Ecto neural progenitor cell (in vitro differentiated cells): Measurements from ENCODE around the gene GLRX3.

Source experiments
- DNase-seq: peaks from one replicate; pipeline ENCODE4 v3.0.0-alpha.2; 2018; ENCODE audit warnings: low spot score

The GLRX3 gene

DNA sequence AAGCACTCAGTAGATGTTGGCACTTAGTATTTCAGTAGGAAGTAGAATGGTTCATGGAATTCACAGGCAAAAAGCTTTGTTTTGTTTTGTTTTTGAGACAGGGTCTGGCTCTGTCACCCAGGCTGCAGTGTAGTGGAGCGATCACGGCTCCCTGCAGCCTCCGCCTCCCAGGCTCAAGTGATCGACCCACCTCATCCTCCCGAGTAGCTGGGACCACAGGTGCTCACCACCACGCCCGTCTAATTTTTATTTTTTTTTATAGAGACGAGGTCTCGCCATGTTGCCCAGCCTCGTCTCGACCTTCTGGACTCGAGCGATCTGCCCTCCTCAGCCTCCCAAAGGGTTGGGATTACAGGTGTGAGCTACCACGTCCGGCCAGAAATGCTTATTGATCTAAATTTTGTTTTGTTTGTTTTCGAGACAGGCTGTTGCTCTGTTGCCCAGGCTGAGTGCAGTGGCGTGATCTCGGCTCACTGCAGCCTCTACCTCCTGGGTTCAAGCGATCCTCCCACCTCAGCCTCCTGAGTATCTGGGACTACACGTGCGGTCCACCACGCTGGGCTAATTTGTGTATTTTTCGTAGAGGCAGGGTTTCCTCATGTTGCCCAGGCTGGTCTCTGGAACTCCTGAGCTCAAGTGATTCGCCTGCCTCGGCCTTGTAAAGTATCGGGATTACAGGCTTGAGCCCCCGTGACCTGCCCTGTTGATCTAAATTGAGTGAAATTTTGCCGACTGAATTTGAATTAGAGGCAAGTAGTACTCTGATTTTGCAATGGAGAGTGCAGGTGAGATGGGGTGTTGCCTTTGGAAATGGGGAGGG lies 1.7 kb downstream of the GLRX3 start:
- DNase-seq = no peak

DNA sequence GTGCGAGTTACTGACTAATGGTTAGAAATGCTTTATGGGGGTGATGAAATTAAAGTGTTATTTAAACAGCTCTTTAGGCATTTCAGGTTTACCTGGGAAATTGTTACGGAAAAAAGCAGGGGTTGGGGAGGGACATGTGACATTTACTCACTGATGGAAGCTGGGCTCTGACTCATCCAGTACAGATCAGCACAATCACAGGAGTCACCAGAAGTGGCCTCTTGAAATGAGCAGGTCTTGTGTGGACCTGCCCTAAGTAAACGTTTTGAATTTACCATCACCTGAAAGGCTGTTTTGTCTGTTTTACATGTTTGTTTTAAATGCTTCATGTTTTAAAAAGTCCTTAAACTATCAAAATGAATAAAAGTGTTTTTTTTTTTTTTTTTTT lies 2.3 kb downstream of the GLRX3 start:
- no peak for DNase-seq

DNA sequence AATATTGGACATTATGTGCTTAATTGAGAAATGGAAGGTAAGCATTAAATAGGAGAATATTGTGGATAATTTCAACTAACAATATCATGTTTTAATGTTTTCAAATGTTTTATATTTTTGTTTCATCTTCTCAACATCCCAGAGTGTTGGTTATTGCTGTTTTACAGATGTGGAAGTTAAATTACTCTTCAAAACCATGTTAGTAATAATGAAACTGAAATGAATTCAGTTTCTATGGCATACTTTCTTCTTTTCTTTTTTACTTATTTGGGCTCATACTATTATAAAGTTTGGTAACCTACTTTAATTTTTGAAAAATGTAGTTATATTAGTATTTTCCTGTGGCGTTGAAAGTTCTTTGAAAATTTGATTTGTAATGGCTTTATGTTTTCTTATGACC lies 4.2 kb downstream of the GLRX3 start:
- DNase-seq = no peak

DNA sequence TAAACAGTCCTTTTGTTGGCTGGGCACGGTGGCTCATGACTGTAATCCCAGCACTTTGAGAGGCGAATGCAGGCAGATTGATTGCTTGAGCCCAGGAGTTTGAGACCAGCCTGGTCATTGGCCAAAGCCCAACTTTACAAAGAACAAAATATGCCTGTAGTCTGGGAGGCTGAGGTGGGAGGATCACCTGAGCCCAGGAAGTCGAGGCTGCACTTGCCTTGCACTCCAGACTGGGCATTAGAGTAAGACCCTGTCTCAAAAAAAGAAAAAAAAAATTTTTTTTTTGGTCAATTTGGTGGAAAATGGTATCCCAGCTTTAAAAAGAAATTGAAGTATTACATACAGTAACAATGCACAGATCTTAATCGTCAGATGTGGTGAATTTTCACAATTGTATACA lies 4.8 kb downstream of the GLRX3 start:
- no peak for DNase-seq

DNA sequence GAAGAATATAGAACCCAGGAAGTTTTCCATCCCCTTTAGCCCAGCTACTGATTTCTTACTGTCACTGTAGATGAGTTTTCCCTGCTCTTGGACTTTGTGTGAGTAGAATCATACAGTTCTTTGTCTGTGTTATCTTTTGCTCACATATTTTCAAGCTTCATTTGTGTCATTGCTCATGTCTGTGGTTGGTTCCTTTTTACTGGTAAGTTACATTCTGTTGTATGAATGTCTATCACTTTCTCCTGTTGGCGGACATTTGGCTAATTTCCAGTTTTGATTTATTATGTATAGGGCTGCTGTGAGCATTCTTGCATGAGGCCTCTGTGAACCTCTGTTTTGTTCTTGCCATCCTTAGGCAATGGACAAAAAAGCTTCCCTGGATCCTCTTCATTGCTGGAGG lies 5.3 kb downstream of the GLRX3 start:
- no peak for DNase-seq

DNA sequence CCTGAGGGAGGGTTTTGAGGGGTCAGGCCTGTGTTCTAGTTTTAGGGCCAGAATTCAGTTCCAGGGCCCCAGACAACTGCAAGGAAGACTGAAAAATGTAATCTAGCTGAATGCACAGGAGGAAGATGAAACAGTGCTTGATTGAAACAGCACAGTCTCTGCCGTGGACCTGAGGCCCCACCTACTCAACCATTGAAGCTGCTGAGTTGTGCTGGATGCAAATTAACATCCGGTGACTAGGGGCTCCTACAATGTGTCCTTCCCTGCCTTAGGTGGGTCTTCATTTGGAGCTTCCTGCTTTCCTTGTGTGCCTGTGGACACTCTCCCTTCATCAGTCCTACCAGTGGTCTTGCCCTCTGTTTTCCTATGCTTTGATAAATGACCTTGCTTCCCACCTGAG lies 5.7 kb downstream of the GLRX3 start:
- no peak for DNase-seq

DNA sequence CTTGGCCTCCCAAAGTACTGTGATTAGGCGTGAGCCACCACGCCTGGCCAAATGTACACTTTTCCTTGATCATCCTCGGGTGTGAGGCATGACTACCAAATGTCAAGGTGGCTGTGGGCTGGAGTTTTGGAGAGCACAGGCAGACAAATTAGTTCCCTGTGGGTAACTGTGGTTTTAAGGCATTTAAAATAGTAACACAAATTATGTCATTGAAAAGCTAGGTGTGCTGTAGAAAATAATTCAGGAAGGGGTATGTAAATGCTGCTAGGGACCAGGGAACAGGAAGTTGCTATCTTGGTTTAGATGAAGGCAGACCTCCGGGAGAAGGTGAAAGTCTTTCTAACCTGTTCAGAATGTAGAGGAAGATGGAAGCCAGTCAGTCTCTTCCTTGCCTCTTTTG lies 9.9 kb downstream of the GLRX3 start:
- no peak for DNase-seq

DNA sequence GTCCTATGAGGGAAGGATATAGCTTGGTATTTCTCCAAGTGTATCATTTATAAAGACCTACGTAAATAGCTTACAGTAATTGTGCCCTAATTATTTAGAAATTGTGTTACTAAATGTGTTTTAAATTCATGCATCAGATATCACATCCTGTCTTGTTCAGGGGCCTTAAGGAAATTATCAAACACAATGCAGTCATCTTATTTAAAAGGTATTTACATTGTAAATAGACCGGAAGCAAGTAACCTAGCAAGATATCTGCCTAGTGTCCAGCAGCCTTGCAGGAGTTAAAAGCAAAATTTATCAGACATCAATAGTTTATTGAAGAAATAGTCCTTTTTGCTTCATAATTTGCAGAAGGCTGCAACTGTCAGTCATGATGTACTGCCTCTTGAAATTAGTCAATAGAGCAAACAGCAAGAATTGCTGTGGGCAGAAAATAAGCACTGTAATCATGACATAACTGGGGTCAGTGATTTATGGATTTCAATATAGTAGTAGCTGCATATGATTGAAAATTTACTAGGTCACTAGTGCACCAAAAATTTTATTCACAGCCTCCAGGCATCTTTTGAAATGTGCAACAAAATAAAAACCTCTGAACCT lies 23.1 kb downstream of the GLRX3 start:
- DNase-seq = no peak

DNA sequence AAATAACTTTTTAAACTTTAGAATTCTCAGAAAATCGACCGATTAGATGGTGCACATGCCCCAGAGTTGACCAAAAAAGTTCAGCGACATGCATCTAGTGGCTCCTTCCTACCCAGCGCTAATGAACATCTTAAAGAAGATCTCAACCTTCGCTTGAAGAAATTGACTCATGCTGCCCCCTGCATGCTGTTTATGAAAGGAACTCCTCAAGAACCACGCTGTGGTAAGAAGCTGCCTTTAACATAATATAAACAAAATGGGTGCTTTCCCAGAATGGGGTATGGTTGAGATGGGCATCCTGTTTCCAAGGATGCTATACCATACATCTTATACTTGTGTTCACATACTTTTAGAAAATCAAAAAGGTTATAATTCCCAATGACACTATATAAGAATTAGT lies 24.6 kb downstream of the GLRX3 start:
- no peak for DNase-seq

DNA sequence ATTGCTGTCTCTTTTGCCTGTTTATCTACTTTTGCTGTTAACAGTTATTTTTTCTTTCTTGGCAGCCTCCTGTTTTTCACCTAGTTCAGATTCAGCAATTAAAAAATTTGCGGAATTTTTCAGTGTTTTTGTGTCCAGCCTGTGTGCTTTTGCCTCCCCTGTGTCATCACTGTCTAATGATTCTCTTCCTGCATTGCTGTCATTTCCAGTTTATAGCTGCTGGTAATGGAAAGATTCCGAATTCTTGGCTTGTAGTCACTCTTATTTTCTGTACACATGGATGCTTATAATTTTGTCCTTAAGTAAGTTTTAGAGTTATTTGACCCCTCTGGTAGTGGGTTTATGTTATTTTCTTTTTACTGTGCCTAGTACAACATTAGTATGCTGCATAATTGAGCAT lies 25.1 kb downstream of the GLRX3 start:
- no peak for DNase-seq

DNA sequence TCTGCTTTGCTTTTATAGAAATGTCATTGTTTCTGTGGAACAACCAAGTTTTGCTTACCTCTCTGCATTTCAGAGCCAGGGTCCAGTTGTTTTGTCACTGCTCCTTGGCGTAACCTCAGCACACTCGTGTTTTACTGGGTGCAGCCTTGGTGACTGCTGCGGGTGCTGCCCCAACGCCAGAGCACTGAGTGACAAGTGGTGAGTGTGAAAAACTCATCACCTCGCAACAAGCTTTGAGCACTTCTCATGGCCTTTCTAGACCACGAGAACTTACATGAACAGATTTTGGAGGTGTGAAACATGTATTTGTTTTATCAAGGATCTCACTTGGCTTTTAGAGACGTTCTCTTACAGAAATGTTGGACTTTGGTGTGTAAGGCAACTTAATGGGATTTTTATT lies 31.0 kb downstream of the GLRX3 start:
- DNase-seq = no peak

DNA sequence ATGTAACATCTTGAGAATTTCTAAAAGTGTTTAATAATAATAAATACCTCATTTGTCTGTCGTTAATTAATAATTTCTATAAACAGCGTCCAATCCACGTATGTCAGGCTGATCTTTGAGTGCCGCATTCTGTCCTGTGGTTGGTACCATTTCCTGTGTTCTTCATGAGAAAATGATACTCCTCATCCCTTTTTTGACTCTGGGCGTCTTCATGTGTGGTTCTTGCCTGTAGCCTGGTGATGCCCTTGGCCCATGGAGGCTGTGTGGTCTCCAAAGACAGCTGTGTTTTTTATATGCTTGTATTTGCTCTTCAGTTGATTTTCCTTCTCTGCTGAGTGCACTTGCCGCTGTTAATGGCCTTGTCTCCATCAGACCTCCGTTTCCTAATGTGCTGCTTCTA lies 31.5 kb downstream of the GLRX3 start:
- no peak for DNase-seq

DNA sequence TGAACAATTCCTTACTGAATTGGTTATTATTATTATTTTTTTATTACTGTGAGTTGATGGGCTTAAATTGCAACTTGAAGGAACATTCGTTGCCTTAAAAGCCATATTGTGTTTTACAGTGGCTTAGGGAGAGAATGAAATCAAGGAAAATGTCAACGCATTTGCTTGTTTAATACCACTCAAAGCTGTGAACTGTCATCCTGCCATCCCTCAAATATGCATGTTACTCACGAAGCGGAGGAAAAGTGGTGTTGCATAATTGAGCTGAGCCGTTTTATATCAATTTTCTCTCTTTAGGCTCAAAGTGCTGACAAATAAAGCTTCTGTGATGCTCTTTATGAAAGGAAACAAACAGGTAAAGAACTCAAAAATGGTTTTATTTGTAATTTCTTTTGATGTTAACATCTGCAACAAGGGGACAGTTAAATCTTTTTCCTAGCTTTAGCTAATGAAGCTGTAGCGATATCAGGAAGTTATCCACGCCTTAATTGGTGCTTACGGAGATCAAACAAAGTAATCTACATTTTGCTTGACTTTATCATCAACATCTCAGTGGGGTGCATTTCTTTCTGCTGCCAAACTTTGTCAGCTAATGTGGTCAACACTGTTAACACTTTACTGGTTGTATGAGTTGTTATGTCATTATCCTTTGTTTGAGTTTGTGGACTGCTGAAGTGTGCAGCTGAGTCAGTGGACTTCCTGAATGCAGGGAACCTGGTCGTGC lies 33.1 kb downstream of the GLRX3 start:
- DNase-seq = no peak

DNA sequence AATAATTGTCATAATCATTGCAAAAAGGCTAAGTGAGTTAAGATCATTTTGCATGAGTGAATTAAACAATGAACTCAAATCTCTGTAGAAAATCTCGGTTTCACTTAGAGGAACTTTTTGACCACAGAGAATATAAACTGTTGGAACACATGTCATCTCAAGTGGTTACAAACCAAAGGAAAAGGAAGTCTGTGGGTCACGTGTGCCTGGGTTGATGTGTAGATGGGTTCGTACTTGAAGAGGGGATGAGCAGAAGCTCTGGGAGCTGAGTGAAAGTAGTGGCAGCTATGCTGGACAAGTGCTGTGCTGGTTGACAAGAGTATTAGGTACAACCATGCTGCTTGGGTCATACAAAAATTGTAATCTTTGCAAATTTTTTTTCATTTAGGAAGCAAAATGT lies 35.0 kb downstream of the GLRX3 start:
- no peak for DNase-seq

DNA sequence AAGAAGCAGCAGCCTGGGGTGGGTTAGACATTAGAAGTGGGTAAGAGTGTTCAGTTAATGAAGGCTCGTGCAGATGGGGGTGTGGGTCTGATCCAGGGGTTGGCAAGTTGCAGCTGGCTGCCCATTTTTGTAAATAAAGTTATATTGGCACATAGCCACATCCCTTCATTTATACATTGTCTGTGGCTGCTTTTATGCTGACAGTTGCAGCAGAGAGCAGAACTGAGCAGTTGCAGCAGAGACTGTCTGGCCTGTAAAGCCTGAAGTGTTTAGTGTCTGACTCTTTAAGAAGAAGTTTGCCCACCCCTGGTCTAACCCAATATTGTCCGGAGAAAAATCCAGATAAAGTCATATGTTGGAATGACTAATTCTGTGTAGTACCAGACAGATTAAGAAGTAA lies 38.1 kb downstream of the GLRX3 start:
- DNase-seq = no peak

DNA sequence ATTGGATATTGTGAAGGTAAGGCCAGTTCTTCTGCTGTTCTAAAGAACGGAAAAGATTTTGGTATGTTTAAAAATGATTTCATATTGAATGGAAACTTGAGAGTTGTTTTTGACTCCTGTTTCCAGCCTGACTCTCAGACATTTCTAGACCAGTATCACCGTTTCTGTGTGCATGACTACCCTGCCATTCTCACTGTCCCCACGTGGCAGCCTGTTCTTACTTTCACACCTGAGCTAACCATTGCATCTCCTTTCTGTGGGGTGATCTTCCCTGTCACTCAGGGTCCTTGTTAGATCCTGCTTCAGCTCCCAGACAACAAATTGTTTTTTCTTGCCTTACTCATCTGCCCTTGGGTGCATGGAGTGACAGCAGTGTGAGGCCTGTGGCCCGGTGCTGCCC lies 38.9 kb downstream of the GLRX3 start:
- no peak for DNase-seq

DNA sequence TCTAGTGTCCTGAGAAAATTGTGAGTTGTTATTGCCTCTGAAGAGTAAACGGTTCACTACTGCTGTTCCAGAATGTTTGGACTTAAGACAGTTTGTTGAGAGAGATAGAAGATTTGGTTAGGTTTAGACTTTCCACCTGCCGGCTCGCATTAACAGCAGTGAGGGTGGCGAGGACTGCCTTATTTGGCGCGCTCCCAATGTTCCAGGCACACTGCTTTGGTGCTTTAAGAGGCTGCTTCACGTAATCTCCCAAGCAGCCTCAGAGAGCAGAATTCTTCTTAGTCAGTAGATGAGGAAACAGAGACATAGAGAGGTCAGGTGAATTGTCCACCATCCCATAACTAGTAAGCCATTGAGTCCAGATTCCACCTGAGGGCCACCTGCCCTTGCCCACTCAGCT lies 41.1 kb downstream of the GLRX3 start:
- no peak for DNase-seq

DNA sequence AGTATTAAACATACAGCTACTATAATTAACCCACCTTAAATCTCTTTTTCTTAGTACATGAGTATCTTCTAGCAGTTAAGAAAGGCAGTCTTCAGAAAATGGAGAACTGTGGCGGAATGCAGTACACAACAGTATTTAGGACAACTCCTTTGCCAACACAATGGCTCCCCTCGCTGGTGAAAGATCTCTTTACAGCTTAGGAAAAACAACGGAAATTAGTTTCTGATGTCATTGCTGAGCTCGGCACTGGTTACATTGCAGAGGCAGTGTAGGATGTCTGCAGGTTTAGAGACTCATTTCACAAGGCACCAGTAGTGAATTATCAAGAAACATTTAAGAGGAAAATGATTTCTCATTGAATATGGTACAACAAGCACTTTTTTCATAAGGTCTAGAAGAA lies 43.4 kb downstream of the GLRX3 start:
- no peak for DNase-seq

DNA sequence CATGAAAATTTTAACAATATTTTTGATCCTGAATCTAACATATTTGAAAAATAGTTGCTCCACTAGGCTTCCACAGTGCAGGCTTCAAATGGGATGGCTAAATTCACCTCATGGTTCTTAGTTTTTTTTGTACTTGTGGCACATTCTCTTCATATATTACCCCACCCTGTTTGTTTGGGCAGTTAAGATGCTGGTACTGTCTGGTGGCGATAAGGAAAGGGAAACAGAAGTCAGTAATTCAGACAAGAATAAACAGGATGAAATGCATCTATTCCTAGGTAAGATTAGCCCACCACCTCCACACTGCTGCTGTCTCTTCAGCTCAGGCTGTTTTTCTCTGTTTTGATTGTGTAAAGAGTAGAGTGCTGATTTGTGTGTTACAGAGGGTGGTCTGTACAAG lies 44.2 kb downstream of the GLRX3 start:
- no peak for DNase-seq

DNA sequence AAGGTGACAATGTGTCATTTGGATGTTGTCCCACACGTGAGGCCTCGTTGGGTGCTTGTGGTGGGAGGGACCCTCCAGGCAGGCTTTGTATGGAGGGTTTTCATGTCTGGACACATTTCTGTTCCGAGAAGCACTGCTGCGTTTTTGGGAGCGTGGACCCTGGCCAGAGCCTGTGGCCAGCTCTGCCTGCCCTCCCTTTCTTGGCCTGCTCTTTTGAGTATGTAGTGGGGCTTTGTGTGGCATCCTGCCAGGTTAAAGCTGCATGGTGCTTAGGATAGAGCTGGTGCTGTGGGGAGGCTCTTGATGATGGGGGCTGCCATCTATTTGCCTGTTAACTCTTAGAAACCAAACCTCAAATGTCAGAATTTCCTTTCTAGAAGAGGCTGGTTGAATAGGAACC lies 45.7 kb downstream of the GLRX3 start:
- no peak for DNase-seq

DNA sequence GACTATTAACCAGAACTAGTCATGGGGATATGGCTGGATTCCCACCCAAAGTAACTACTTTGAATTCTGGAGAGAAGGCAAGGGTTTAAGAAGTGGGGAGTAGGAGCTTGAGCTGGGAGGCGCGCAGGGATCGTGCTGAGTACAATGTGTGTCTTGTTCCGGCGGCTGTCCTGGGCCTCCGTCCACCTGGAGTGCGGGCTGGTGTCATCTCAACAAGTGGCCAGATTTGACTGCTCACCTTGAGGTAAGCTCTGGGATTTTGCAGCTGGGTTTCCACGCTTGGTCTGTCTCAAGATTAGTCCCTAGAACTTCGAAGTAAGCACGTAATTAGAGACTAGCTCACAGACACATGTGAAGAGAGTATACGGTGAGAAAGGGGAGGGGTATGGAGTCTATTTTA lies 49.4 kb downstream of the GLRX3 start:
- no peak for DNase-seq

DNA sequence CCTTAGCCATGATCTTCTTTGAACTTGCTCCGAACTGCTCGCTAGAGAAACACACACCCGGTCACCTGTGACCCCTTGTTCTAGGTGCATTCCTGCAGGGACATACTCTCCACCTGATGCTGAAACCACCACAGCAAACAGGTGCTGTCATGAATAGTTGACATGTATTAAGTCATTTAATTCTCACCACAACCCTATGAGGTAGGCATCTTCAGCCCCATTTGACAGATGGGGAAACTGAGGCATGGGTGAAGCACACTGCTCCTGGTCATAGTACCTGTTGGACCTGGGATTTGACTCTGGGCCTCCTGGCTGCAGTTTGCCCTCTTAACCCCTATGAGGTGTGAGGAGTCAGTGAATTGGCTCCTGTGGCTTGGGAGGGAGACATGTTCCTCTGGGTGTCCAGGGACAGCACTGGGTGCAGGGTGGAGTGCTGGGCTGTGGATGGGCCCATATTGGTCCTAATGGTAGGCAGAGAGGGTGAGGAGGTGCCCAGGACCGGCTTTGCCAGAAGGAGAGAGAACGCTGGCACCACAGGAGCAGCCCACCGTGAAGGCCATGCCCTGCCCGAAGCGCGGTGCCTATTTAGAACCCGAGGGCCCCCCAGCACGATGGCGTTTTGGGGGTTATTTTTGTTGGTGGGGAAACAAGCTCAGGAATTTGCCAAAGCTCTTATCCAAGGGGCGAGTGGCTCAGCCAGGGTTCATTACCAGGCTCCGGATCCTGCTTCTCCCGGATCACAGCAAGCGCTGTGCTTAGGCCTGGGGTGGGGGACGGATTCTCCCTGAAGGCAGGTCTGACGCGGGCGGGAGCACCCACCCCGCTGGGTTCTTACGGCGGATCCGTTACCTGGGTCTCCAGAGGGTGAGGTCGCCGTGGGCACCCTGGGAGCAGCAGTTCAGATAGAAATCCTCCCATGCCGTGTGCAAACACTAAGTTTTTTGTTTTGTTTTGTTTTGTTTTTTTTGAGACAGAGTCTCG lies 52.3 kb downstream of the GLRX3 start:
- DNase-seq = no peak
